Inferior parietal cortex (tissue), 1 donor: ENCODE data around the gene SHF.

Experiments used
- DNase-seq: peaks from one replicate; pipeline ENCODE4 v3.0.0-alpha.2; 2016; ENCODE audit errors: extremely low spot score

SHF gene

DNA sequence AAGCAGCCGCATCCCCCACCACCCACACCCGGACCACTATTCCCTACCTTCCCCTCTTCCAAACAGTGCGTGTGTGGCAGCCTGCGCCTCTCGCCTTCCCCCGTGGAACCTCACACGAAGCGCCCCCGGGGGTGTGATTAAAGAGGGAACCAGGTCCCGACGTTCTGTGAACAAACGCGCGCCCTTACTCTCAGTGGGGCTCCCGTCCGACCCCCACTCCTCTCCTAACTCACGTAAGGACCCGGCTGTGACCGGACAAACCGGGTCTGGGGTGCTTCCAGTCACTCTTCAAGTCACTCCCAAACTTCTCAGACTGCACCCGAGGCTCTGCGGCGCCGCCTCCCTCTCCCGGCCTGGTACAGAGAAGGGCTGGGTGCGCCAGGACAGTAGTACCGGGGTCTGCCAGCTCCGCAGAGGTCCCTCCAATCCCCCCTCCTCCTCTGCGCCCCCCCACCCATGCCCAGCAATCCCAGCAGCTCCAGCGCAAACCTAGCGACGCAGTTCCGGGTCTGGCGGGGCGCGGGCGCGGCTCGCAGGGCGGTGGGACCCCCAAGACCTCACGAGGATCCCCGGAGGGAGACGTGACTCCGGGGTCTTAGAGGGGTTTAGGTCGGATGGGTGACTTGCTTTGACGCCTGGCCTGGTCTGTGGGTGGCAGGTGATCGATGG, 58.7 kb downstream of the SHF start:
- DNase-seq = no peak

- peak; percentile 10 for DNase-seq
Measured at GRCh38 chr15:45126535-45127158, 61.1 kb downstream of the SHF start.

DNA sequence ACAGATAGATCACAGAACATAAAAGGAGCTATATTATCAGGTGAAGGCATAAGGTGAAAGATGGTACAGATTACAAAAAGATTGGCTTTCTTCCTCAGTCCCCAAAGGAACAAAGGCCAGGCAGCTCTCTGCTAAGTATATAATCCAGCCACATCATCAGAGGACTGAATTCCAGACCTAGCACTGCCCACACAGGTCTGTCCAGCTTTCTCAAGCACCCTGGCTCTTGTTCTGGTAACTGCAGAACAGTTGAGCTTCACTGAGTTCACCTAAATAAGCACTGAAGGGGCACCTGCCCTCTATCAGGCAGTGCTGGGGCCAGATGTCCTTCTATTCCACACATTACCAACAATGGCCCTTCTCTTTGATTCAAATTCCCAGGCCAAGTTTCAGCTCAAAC, 64.4 kb downstream of the SHF start:
- DNase-seq = no peak

DNA sequence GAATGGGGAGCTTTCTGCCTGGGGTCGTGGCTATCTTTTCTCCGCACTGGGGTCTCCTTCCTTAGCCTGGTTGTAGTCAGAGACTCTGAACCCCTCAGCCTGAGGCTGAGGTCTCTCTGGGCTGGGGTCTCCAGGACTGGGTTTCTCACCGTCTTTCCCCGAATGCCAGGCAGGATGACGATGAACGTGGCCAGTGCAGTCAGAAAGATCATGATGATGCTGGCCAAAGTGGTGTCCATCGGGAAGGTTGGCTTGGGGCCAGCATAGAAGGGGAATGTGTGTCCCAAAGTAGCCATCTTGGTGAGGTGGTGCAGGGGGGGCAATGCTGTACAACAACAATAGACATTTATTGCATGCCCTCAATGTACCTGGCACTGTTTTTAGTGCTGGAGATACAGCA, 65.0 kb downstream of the SHF start:
- no peak for DNase-seq

GRCh38 chr15:45121706-45122417, 65.9 kb downstream of the SHF start:
- DNase-seq = no peak

GRCh38 chr15:45121020-45121419, 66.7 kb downstream of the SHF start:
- DNase-seq = no peak

DNA sequence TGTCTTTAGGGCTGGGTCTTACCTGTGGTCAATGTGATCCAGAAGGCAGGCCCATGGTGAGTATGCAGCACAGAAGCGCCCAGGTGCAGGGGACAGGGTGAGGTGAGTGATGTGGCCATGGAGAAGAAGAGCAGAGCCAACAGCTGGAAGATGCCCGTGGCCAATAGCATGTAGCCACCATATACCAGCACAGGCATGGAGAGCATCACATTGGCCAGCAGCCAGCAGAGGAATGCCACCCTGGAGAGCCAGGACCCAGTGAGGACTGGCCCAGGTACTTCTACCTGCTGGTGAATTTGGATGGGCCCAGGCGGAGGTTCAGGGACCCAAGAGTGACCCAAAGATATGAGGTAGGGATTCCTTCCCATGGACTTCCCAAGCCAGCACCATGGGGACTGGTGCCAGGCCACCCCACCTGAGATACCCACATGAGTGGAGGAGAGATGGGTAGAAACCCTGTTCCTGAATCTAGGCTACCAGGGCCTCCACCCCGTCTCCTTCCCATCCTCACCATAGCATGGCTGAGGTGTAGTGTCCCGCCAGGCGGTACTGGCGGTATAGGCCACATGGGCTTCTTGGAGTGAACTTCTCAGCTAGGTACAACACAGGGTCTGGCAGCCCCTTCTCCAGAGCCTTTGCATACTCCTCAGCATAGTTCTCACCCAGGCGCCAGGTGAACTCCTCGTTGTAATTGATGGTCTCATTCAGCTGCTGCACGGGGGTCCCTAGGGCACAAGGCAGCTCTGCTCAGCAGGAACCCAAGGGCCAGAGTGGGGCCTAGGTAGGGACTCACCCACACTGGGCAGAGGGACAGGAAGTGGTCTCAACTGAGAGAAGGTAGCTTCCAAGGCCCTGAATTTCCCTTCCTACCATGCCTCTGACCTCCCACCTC, 67.4 kb downstream of the SHF start:
- DNase-seq = no peak

GRCh38 chr15:45118996-45119395, 68.8 kb downstream of the SHF start:
- no peak for DNase-seq

DNA sequence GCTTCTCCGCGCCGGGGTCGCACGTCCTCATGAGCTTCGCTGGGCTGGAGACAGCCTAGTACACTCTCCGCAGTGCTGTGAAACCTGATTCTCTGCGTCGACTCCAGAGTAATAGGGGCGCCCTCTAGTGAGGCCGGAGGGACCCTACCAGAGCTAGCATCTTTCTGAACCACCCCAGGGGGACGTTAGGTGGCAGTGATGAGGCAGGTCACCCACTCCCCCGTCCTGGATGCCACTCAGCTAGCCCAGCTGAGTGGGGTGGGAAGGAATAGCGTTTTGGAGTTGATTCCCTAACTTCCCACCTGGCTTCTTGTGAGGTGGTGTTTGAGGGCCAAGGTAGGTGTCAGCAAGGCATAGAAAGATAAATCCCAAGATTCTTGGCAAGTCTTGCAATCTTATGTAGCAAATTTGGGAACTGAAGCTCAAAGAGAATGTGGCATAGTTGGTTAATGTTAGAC, 69.6 kb downstream of the SHF start:
- peak; percentile 94 for DNase-seq

GRCh38 chr15:45117308-45118130, 70.2 kb downstream of the SHF start:
- DNase-seq = no peak
